HepG2 (cell line): ENCODE data around the gene TTPAL. TPM values are rescaled to one million over a fixed set of nuclear protein-coding genes. Genes with fewer than 3 reads are reported as not detected.

Source experiments
- ARNT ChIP-seq: fragments of 450-650 bp; IDR thresholded peaks from 2 replicates; pipeline ENCODE4 v1.6.1; 2017
- HIVEP1 ChIP-seq: sonication (generic); formaldehyde crosslinking; IDR thresholded peaks from 2 replicates; pipeline ENCODE4 v1.4.0; 2020; ENCODE audit warnings: mild to moderate bottlenecking, missing genetic modification reagents
- HMG20B ChIP-seq: conservative IDR thresholded peaks from 2 replicates; pipeline ENCODE4 v1.6.1; 2016; ENCODE audit warnings: missing genetic modification reagents, missing compliant biosample characterization
- IRF2 ChIP-seq: IDR thresholded peaks from 2 replicates; pipeline ENCODE4 v1.6.1; 2018; ENCODE audit warnings: missing genetic modification reagents, missing compliant biosample characterization
- JUN ChIP-seq: sonication (generic); formaldehyde crosslinking; IDR thresholded peaks from 2 replicates; pipeline ENCODE4 v1.4.0; 2020; ENCODE audit warnings: mild to moderate bottlenecking, missing genetic modification reagents
- KLF16 ChIP-seq, 2 experiments: sonication (generic) in 1 of 2; formaldehyde crosslinking in 1 of 2; IDR thresholded peaks; 2 replicates each; pipeline versions ENCODE4 v1.6.1 to v1.8.0; 2016 to 2023; ENCODE audit warnings: missing genetic modification reagents in 2 of 2, missing compliant biosample characterization in 1 of 2
- KMT2B ChIP-seq: IDR thresholded peaks from 2 replicates; pipeline ENCODE4 v1.6.1; 2016; ENCODE audit warnings: missing genetic modification reagents, missing compliant biosample characterization
- MIER3 ChIP-seq: IDR thresholded peaks from 2 replicates; pipeline ENCODE4 v1.6.1; 2016; ENCODE audit warnings: missing compliant biosample characterization, borderline replicate concordance
- RFX5 ChIP-seq: IDR thresholded peaks from 2 replicates; pipeline ENCODE4 v1.6.1; 2011; ENCODE audit warnings: low read depth, low read length, improper control_type of control experiment
- SMAD1 ChIP-seq: sonication (generic); formaldehyde crosslinking; IDR thresholded peaks from 2 replicates; pipeline ENCODE4 v1.4.0; 2020; ENCODE audit warnings: missing genetic modification reagents, low read depth, mild to moderate bottlenecking, borderline replicate concordance
- U2AF1 ChIP-seq: fragments of 200-400 bp; formaldehyde crosslinking; optimal IDR thresholded peaks from 2 replicates; pipeline ENCODE3; 2017; ENCODE audit warnings: mild to moderate bottlenecking, low read depth, low read length
- ZFP41 ChIP-seq: sonication (generic); formaldehyde crosslinking; IDR thresholded peaks from 2 replicates; pipeline ENCODE4 v1.4.0; 2020; ENCODE audit warnings: mild to moderate bottlenecking, missing genetic modification reagents, borderline replicate concordance
- ZMYM2 ChIP-seq: sonication (generic); formaldehyde crosslinking; IDR thresholded peaks from 2 replicates; pipeline ENCODE4 v1.8.0; 2022; ENCODE audit warnings: mild to moderate bottlenecking, missing genetic modification reagents
- ZNF383 ChIP-seq: sonication (generic); formaldehyde crosslinking; IDR thresholded peaks from 2 replicates; pipeline ENCODE4 v1.4.0; 2020; ENCODE audit warnings: missing genetic modification reagents, mild to moderate bottlenecking, borderline replicate concordance
- ZNF746 ChIP-seq: sonication (generic); formaldehyde crosslinking; IDR thresholded peaks from 2 replicates; pipeline ENCODE4 v1.8.0; 2022; ENCODE audit warnings: mild to moderate bottlenecking, missing genetic modification reagents
- polyA plus RNA-seq, 8 experiments: library from polyadenylated mRNA; depleted of rRNA in 3 of 8; stranded (reverse) in 7 of 8; unstranded in 1 of 8; fragments of >200 nt; fragmentation: Illumina TruSeq in 4 of 8; extraction: Trizol in 4 of 8; gene quantifications; 2 replicates each; pipeline versions ENCODE4 v1.2.1 to v1.2.3, GENCODE V29; 2011 to 2016; ENCODE audit warnings: low read depth in 4 of 8, missing spikeins in 1 of 8, mixed read lengths in 1 of 8; ENCODE audit not compliant: insufficient read depth in 1 of 8
- total RNA-seq, 5 experiments: library from RNA; depleted of rRNA; stranded (reverse); fragments of >200 nt; fragmentation: Illumina TruSeq; extraction: Trizol; gene quantifications; 2 replicates each; pipeline ENCODE4 v1.2.3, GENCODE V29; 2016; ENCODE audit warnings: low read depth in 1 of 5
- TF ChIP-seq, protein P1 (sequence below): sonication (generic); formaldehyde crosslinking; IDR thresholded peaks from 2 replicates; pipeline ENCODE4 v1.4.0; 2020; ENCODE audit warnings: missing genetic modification reagents
- TF ChIP-seq, protein P2 (sequence below), 2 experiments: sonication (generic) in 1 of 2; formaldehyde crosslinking in 1 of 2; IDR thresholded peaks; 2 replicates each; pipeline versions ENCODE4 v1.4.0 to v1.6.1; 2016 to 2020; ENCODE audit warnings: borderline replicate concordance in 1 of 2, low read depth in 1 of 2, mild to moderate bottlenecking in 1 of 2, missing genetic modification reagents in 1 of 2
- TF ChIP-seq, protein P3 (sequence below): sonication (generic); formaldehyde crosslinking; IDR thresholded peaks from 2 replicates; pipeline ENCODE4 v1.4.0; 2020; ENCODE audit warnings: missing genetic modification reagents
- TF ChIP-seq, protein P4 (sequence below): sonication (generic); formaldehyde crosslinking; IDR thresholded peaks from 2 replicates; pipeline ENCODE4 v1.5.1; 2020; ENCODE audit warnings: missing genetic modification reagents, mild to moderate bottlenecking, borderline replicate concordance
- TF ChIP-seq, protein P5 (sequence below): sonication (generic); formaldehyde crosslinking; IDR thresholded peaks from 2 replicates; pipeline ENCODE4 v1.8.1; 2023; ENCODE audit warnings: missing genetic modification reagents, inconsistent platforms, borderline replicate concordance

Gene TTPAL
- total and polyA plus RNA-seq, 2 of the 13 experiments (the other 11 are each of a cell fraction or from before 2014, with no cell fraction given), result 4.3 to 18.8 TPM

DNA sequence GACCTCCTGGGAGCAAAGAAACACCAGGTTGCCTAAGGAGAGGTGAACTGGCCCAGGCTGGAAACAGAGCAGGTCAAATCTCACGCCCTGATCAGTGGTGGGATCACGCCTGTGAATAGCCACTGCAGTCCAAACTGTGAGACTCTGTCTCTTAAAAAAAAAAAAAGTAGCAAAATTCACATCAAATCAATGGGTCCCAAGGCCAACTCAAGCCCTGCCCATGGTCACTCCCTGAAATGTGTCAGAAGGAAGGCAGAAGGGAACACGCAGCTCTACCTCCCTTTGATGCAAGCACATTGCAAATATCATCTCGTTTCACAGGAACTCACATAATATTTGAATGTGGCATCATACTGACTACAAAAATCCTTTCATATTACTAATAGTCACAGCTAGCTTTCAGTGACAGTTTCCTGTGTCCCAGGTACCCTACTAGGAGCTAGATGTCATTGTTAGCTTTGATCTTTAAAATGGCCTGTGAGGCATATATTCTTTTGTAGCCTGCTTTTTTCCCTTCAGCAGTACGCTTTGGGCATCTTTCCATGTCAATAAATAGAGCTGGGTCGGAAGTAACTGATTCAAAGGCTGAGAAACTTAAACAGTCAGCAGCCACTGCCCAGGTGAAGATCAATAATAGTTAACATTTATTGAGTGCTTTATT, 14.4 kb upstream of the TTPAL start (continued):
- TF ChIP-seq RFX5 (no peak), HIVEP1 (CRISPR knock-in tag) (no peak), KLF16 (CRISPR knock-in tag; IDR thresholded peaks at IDR 0.05) (peak in 1 of 2 experiments; percentile 43; a peak in 2 of 4 replicates), JUN (CRISPR knock-in tag) (no peak; the same call in 1 of the 2 replicates), ZNF746 (CRISPR knock-in tag) (no peak; the same call in 1 of the 2 replicates), MIER3 (no peak), ZMYM2 (peak; percentile 88), U2AF1 (no peak), HMG20B (CRISPR knock-in tag) (no peak), ZNF383 (CRISPR knock-in tag) (no peak), ZFP41 (no peak), SMAD1 (CRISPR knock-in tag) (no peak), IRF2 (CRISPR knock-in tag) (no peak), ARNT (no peak), KMT2B (CRISPR knock-in tag) (no peak)
- TF ChIP-seq, protein P1, sequence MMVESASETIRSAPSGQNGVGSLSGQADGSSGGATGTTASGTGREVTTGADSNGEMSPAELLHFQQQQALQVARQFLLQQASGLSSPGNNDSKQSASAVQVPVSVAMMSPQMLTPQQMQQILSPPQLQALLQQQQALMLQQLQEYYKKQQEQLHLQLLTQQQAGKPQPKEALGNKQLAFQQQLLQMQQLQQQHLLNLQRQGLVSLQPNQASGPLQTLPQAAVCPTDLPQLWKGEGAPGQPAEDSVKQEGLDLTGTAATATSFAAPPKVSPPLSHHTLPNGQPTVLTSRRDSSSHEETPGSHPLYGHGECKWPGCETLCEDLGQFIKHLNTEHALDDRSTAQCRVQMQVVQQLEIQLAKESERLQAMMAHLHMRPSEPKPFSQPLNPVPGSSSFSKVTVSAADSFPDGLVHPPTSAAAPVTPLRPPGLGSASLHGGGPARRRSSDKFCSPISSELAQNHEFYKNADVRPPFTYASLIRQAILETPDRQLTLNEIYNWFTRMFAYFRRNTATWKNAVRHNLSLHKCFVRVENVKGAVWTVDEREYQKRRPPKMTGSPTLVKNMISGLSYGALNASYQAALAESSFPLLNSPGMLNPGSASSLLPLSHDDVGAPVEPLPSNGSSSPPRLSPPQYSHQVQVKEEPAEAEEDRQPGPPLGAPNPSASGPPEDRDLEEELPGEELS (CRISPR knock-in tag), result peak; percentile 60
- TF ChIP-seq, protein P2, sequence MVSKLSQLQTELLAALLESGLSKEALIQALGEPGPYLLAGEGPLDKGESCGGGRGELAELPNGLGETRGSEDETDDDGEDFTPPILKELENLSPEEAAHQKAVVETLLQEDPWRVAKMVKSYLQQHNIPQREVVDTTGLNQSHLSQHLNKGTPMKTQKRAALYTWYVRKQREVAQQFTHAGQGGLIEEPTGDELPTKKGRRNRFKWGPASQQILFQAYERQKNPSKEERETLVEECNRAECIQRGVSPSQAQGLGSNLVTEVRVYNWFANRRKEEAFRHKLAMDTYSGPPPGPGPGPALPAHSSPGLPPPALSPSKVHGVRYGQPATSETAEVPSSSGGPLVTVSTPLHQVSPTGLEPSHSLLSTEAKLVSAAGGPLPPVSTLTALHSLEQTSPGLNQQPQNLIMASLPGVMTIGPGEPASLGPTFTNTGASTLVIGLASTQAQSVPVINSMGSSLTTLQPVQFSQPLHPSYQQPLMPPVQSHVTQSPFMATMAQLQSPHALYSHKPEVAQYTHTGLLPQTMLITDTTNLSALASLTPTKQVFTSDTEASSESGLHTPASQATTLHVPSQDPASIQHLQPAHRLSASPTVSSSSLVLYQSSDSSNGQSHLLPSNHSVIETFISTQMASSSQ (IDR thresholded peaks at IDR 0.05; ENCODE audit: low read depth), result peak; percentile 60
- TF ChIP-seq, protein P2 (CRISPR knock-in tag; IDR thresholded peaks at IDR 0.05; ENCODE audit: borderline replicate concordance), result no peak
- TF ChIP-seq, protein P3, sequence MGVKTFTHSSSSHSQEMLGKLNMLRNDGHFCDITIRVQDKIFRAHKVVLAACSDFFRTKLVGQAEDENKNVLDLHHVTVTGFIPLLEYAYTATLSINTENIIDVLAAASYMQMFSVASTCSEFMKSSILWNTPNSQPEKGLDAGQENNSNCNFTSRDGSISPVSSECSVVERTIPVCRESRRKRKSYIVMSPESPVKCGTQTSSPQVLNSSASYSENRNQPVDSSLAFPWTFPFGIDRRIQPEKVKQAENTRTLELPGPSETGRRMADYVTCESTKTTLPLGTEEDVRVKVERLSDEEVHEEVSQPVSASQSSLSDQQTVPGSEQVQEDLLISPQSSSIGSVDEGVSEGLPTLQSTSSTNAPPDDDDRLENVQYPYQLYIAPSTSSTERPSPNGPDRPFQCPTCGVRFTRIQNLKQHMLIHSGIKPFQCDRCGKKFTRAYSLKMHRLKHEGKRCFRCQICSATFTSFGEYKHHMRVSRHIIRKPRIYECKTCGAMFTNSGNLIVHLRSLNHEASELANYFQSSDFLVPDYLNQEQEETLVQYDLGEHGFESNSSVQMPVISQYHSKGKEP (CRISPR knock-in tag), result no peak
- TF ChIP-seq, protein P4, sequence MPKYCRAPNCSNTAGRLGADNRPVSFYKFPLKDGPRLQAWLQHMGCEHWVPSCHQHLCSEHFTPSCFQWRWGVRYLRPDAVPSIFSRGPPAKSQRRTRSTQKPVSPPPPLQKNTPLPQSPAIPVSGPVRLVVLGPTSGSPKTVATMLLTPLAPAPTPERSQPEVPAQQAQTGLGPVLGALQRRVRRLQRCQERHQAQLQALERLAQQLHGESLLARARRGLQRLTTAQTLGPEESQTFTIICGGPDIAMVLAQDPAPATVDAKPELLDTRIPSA (CRISPR knock-in tag), result no peak
- TF ChIP-seq, protein P5, sequence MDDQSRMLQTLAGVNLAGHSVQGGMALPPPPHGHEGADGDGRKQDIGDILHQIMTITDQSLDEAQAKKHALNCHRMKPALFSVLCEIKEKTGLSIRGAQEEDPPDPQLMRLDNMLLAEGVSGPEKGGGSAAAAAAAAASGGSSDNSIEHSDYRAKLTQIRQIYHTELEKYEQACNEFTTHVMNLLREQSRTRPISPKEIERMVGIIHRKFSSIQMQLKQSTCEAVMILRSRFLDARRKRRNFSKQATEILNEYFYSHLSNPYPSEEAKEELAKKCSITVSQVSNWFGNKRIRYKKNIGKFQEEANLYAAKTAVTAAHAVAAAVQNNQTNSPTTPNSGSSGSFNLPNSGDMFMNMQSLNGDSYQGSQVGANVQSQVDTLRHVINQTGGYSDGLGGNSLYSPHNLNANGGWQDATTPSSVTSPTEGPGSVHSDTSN (CRISPR knock-in tag), result no peak
